Breast epithelium (tissue), 3 donors: ENCODE results near the gene TYW1.

ENCODE experiments used
- CTCF ChIP-seq, 3 donors: fragments of 450-650 bp; IDR thresholded peaks; one replicate each; pipeline ENCODE4 v1.5.1; 2016 to 2017; ENCODE audit warnings: antibody characterized with exemption in 3 of 3, mild to moderate bottlenecking in 3 of 3, moderate library complexity in 3 of 3
- POLR2A ChIP-seq: fragments of 450-650 bp; IDR thresholded peaks from one replicate; pipeline ENCODE4 v1.6.1; 2016; ENCODE audit warnings: antibody characterized with exemption, mild to moderate bottlenecking, moderate library complexity

GRCh38 chr7:67018940-67019339 is 22.3 kb downstream of the TYW1 start:
- no peak for TF ChIP-seq CTCF (IDR thresholded peaks at IDR 0.05)
- TF ChIP-seq POLR2A, result no peak
